Fibroblast of mammary gland (primary cell): ENCODE data around the gene LY9.

ENCODE experiments used
- DNase-seq: peaks from one replicate; pipeline ENCODE4 v3.0.0-alpha.2; 2010; ENCODE audit warnings: low read depth
- H3K4me3 ChIP-seq: 2 replicates; pipeline ENCODE4 v1.5.1; 2011; ENCODE audit warnings: low read depth, mild to moderate bottlenecking, low read length, moderate library complexity; ENCODE audit not compliant: control insufficient read depth
- CTCF ChIP-seq: conservative IDR thresholded peaks from 2 replicates; pipeline ENCODE4 v1.5.1; 2011; ENCODE audit warnings: low read depth, low read length, inconsistent platforms; ENCODE audit not compliant: control insufficient read depth, insufficient read depth

LY9 gene

GRCh38 chr1:160876311-160876710, 80.3 kb downstream of the LY9 start:
- no peak for DNase-seq
- no peak for TF ChIP-seq CTCF
- H3K4me3 ChIP-seq = no peak overlapping the region

GRCh38 chr1:160877221-160877620, 81.2 kb downstream of the LY9 start:
- no peak for TF ChIP-seq CTCF
- no peak for DNase-seq
- no peak overlapping the region for H3K4me3 ChIP-seq
